PC-3 (cell line): Measurements from ENCODE around the gene TSPEAR. TPM values are rescaled to one million over a fixed set of nuclear protein-coding genes. Genes with fewer than 3 reads are reported as not detected.

ENCODE experiments used
- ATAC-seq: fragments of 200-7000 bp; cut with Tn5 transposase; 2 replicates; pipeline ENCODE4 v1.9.1; 2020; ENCODE audit warnings: mild to moderate bottlenecking, moderate library complexity
- BruUV-seq: library from RNA; stranded (reverse); fragments of 400-500 nt; replicated peaks from 2 replicates; lab custom pipeline; 2021; lab: Mats Ljungman, UMichigan
- CTCF ChIA-PET: fragments of 300-600 bp; sonication (Branson Sonifier 250); formaldehyde crosslinking; loops from one replicate; lab custom pipeline; 2022; ENCODE audit warnings: antibody characterized with exemption; lab: Charles Lee
- POLR2A ChIA-PET: fragments of 300-600 bp; sonication (Branson Sonifier 250); formaldehyde crosslinking; loops from one replicate; lab custom pipeline; 2022; ENCODE audit warnings: antibody characterized with exemption; ENCODE audit not compliant: unreplicated experiment; lab: Charles Lee
- DNase-seq: peaks from one replicate; pipeline ENCODE4 v3.0.0-alpha.2; 2015
- H2AFZ ChIP-seq: fragments of 300-600 bp; sonication (generic); 2 replicates; pipeline ENCODE4 v1.6.0; 2016; ENCODE audit warnings: antibody characterized with exemption, low read length
- H3F3A ChIP-seq: fragments of 300-600 bp; sonication (generic); one replicate; pipeline ENCODE4 v1.6.0; 2017; ENCODE audit warnings: antibody characterized with exemption, low read length, control low read depth, mild to moderate bottlenecking; ENCODE audit not compliant: unreplicated experiment
- H3K27ac ChIP-seq: fragments of 300-600 bp; sonication (generic); 2 replicates; pipeline ENCODE4 v1.5.1; 2016; ENCODE audit warnings: mild to moderate bottlenecking, low read length
- H3K27me3 ChIP-seq: fragments of 300-600 bp; sonication (generic); 2 replicates; pipeline ENCODE4 v1.6.1; 2016; ENCODE audit warnings: low read length, mixed read lengths
- H3K36me3 ChIP-seq: fragments of 300-600 bp; sonication (generic); 2 replicates; pipeline ENCODE4 v1.6.1; 2016; ENCODE audit warnings: low read depth, mixed run types, low read length, mixed read lengths
- H3K4me1 ChIP-seq: fragments of 300-600 bp; sonication (generic); 2 replicates; pipeline ENCODE4 v1.5.1; 2016; ENCODE audit warnings: low read length; ENCODE audit not compliant: insufficient read depth
- H3K4me2 ChIP-seq: fragments of 300-600 bp; sonication (generic); 2 replicates; pipeline ENCODE4 v1.6.0; 2016; ENCODE audit warnings: low read length
- H3K4me3 ChIP-seq: fragments of 300-600 bp; sonication (generic); 2 replicates; pipeline ENCODE4 v1.5.1; 2016; ENCODE audit warnings: mild to moderate bottlenecking, low read length, mixed read lengths
- H3K79me2 ChIP-seq: fragments of 300-600 bp; sonication (generic); 2 replicates; pipeline ENCODE4 v1.6.1; 2017; ENCODE audit warnings: low read length, mixed read lengths
- H3K9ac ChIP-seq: fragments of 300-600 bp; sonication (generic); 2 replicates; pipeline ENCODE4 v1.6.0; 2016; ENCODE audit warnings: mild to moderate bottlenecking, low read length
- H3K9me2 ChIP-seq: fragments of 300-600 bp; sonication (generic); replicated peaks from 2 replicates; pipeline ENCODE4 v1.6.1; 2016; ENCODE audit warnings: mixed run types, low read length, mixed read lengths
- H3K9me3 ChIP-seq: fragments of 300-600 bp; sonication (generic); 2 replicates; pipeline ENCODE4 v1.6.1; 2016; ENCODE audit warnings: low read length, mixed read lengths
- H4K20me1 ChIP-seq: fragments of 300-600 bp; sonication (generic); 2 replicates; pipeline ENCODE4 v1.6.1; 2016; ENCODE audit warnings: low read length, mixed read lengths
- CTCF ChIP-seq: fragments of 300-600 bp; sonication (generic); conservative IDR thresholded peaks from 2 replicates; pipeline ENCODE4 v1.5.1; 2017; ENCODE audit warnings: antibody characterized with exemption, low read depth, mild to moderate bottlenecking, low read length
- EZH2 ChIP-seq: fragments of 300-600 bp; sonication (generic); IDR thresholded peaks from one replicate; pipeline ENCODE4 v1.6.1; 2017; ENCODE audit warnings: antibody characterized with exemption, mild to moderate bottlenecking, low read length; ENCODE audit not compliant: unreplicated experiment
- EZH2phosphoT487 ChIP-seq: fragments of 300-600 bp; sonication (generic); IDR thresholded peaks from 2 replicates; pipeline ENCODE4 v1.6.1; 2018; ENCODE audit warnings: mild to moderate bottlenecking, antibody characterized with exemption, low read length, borderline replicate concordance
- intact Hi-C: fragments of 100-400 bp; cut with micrococcal nuclease; formaldehyde crosslinking; loops from 2 replicates; pipeline ENCODE4 v1.9.0; 2023
- total RNA-seq: library from RNA; depleted of rRNA; stranded (reverse); fragments of >200 nt; gene quantifications from 2 replicates; pipeline ENCODE4 v1.2.3, GENCODE V29; 2014

Gene TSPEAR
- total RNA-seq, 1 experiment from 2014 or later: 2.1 TPM

GRCh38 chr21:44522753-44523204 lies 188.6 kb downstream of the TSPEAR start:
- Histone ChIP-seq H3K9me3 (peaks cover 8% of the 10 kb centered on the region; the same call in 1 of the 2 replicates), H3K9ac (no peak overlapping the region), H3F3A (no peaks in the 10 kb centered on the region), H3K4me3 (no peak overlapping the region), H3K79me2 (no peaks in the 10 kb centered on the region), H3K4me2 (no peak overlapping the region), H3K27me3 (no peaks in the 10 kb centered on the region), H3K27ac (no peak overlapping the region), H3K36me3 (no peaks in the 10 kb centered on the region; the same call in 1 of the 2 replicates), H3K4me1 (no peaks in the 10 kb centered on the region), H4K20me1 (no peaks in the 10 kb centered on the region), H2AFZ (no peak overlapping the region), H3K9me2 (no peaks in the 10 kb centered on the region)
- ChIA-PET POLR2A (no interaction called here), CTCF (no interaction called here)
- ATAC-seq (no peak), DNase-seq (no peak)
- intact Hi-C loops: no loop called here
- TF ChIP-seq CTCF (no peak), EZH2phosphoT487 (no peak), EZH2 (no peak)
- no TSS peak for BruUV-seq

GRCh38 chr21:44521928-44522752 lies 189.2 kb downstream of the TSPEAR start:
- CTCF ChIA-PET: no interaction called here

More at GRCh38 chr21:44521928-44522752, 189.2 kb downstream of the TSPEAR start:
- POLR2A ChIA-PET: interaction anchor here (0.6 kb wide), 1 partner anchor 12 kb away, joined by 4 read pairs; no protein-coding TSS in a partner anchor
- Histone ChIP-seq H3K27ac (no peak overlapping the region), H3K36me3 (no peaks in the 10 kb centered on the region; the same call in 1 of the 2 replicates), H3F3A (no peaks in the 10 kb centered on the region), H3K9me3 (peaks cover 8% of the 10 kb centered on the region; the same call in 1 of the 2 replicates), H3K9ac (no peak overlapping the region), H3K79me2 (no peaks in the 10 kb centered on the region), H3K4me3 (no peak overlapping the region), H3K4me1 (no peaks in the 10 kb centered on the region), H2AFZ (no peak overlapping the region), H3K9me2 (no peaks in the 10 kb centered on the region), H3K4me2 (no peak overlapping the region), H4K20me1 (no peaks in the 10 kb centered on the region), H3K27me3 (no peaks in the 10 kb centered on the region)
- ATAC-seq (no peak), DNase-seq (no peak)
- no TSS peak for BruUV-seq
- intact Hi-C loops: no loop called here
- no peak for TF ChIP-seq EZH2phosphoT487
- no peak for TF ChIP-seq CTCF
- TF ChIP-seq EZH2: no peak
